ENCODE measurements around the gene YIPF1.
"Not testable (repeated sequence)": the region's sequence is repeated elsewhere in the genome, so short reads cannot be mapped to it uniquely, and the experiment has no call there.

The YIPF1 gene

DNA sequence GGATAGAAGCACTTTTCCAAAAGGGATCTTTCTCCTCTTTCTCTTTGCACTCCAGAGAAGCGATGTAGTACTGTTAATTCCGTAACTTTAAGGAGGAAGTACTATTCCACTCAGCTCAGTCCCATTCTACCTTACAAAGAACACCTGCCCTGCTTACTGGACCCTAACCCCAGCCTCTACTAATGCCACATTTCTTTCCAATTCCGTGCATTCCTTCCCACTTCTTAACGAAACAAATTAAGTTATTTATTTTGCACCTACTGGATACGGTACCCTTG, 52.0 kb downstream of the YIPF1 start:
- DNase-seq: no peak

DNA sequence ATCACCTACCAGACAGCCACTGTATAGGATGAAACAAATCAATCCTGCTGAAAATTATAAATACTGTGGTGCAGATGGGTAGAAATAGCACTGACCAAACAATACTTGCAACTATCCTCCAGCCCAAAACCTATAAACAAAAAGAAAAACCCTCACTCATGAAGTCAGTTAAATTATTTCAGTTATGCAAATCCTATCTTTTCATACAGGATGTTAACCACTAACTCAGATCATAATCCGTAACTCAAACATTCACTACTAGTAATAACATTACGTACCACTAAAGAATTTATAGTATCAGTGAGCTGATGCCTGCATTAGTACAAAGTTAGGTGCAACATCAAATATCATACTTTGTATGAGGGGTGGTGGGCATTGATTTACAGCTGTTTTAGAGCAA, 54.1 kb downstream of the YIPF1 start:
- DNase-seq: no peak

DNA sequence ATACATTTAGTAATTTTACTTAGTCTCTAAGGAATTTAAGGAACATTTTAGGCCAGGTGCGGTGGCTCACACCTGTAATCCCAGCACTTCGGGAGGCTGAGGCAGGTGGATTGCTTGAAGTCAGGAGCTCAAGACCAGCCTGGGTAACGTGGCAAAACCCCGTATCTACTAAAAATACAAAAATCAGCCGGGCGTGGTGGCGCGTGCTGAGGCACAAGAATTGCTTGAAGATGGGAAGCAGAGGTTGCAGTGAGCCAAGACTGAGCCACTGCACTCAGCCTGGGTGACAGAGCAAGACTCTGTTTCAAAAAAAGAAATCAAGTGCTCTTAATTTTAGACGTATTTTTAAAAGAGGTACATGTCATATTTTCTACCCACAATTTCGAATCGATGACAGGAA, 54.8 kb downstream of the YIPF1 start:
- DNase-seq: no peak

DNA sequence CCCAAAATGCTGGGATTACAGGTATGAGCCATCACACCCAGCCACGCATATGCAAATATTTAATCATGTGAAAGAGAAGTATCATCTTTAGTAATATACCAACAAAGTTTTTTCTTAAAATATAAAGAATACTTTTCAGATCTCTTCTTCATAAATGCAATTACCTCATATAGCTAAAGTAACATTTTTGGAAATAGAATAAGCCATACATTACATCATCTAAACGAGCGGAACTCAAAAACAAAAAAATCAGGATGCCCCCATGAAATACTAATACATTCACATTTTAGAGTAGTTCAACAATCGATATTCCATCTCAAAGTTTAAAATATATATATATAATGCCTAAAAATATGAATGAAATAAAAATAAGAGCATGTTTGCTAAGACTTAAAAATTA, 56.2 kb downstream of the YIPF1 start:
- DNase-seq: no peak

DNA sequence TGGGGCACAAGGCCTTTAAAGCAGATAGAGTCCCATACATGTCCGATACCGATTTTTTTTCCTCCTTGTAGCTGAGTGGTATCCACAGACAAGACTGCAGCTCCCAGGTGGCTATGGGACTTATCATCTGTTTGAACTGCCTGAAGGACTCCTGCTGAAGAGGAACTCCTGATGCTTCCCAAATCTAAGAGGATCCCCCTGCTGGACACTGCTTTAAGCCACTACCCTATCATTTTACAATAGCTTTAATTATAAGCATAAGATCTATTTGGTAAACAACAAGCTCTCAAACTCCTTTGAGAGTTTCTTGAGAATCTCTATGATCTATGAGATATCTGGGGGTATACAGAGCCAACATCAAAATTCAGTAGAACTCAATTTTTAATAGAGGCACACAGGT, 63.2 kb downstream of the YIPF1 start:
- DNase-seq: no peak

DNA sequence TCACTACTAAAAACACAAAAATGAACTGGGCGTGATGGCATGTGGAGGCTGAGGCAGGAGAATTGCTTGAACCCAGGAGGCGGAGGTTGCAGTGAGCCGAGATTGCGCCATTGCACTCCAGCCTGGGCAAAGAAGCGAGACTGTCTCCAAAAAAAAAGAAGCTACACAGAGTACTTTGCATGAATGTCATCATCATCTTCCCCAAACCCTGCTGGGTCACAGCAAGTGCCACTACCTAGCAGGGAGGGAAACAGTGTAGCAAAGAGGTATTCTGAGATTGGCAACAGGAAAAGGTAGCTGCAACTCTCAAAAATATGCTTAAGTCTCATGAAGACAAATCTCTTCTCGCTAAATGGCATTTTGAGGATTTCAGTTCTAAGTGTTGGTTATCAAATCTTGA, 64.3 kb downstream of the YIPF1 start:
- no peak for DNase-seq

DNA sequence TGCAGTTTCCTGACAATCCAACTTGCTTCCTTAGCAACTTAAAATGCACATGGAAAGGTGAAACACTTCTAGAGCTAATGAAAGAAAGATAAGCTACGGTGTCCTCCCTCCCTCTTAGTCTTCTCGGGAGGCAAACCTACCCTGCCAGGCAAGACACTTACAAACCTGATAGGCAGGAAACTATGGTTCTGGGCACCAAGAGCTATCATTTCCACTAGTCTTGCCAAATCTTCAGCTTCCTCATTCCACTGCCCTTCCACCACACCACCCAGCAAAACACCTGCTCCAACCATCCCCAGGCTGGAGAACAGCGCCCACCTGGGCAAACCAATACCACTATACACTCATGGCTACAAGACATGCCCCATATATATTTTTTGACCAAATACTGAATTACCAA, 66.7 kb downstream of the YIPF1 start:
- no peak for DNase-seq

DNA sequence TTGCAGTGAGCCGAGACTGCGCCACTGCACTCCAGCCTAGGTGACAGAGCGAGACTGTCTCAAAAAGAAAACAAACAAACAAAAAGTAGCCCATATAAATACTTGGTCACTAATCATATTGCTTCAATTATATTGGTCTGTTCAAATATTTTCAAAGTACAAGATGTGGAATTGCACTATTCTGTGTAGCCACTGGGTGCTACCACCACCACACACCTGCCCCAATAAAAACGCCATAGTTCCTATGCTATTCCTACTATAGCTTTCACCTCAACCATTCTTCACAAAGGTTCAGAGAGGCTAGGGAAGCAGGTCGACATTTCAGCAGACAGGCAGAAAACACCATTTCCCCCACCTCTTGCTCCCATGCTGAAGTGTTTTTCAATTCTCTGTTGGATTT, 68.2 kb downstream of the YIPF1 start:
- DNase-seq: no peak

DNA sequence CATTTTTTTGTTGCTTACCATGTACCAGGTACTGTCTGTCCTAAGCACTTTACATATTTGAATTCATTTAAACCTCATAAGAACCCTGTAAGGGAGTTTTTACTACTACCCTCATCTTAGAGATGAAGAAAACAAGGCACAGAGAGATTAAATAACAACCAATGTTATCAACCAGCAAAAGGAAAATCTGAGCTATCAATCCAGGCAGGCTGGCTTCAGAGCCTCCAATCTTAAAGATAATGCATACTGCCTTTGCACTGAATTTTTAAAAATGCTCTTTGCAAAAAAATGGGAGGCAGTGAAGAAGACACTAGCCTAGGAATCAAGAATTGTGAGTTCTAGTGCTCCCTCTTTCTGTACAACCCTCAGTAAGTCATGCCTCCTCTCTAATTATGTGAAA, 70.2 kb downstream of the YIPF1 start:
- no peak for DNase-seq

DNA sequence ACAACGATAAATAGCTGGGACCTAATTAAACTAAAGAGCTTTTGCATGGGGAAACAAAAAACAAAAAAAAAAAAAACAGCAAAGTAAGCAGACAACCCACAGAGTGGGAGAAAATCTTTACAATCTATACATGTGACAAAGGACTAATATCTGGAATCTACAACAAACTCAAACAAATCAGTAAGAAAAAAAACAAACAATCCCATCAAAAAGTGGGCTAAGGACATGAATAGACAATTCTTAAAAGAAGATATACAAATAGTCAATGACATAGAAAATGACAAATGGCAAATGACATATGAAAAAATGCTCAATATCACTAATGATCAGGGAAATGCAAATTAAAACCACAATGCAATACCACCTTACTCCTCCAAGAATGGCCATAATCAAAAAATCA, 73.0 kb downstream of the YIPF1 start:
- DNase-seq: not testable (repeated sequence)

DNA sequence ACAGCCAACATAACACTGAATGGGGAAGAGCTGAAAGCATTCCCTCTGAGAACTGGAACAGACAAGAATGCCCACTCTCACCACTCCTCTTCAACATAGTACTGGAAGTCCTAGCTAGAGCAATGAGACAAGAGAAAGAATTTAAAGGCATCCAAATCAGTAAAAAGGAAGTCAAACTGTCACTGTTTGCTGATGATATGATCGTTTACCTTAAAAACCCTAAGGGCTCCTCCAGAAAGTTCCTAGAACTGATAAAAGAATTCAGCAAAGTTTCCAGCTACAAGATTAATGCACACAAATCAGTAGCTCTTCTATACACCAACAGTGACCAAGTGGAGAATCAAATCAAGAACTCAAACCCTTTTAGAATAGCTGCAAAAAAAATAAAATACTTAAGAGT, 74.1 kb downstream of the YIPF1 start:
- DNase-seq: not testable (repeated sequence)

DNA sequence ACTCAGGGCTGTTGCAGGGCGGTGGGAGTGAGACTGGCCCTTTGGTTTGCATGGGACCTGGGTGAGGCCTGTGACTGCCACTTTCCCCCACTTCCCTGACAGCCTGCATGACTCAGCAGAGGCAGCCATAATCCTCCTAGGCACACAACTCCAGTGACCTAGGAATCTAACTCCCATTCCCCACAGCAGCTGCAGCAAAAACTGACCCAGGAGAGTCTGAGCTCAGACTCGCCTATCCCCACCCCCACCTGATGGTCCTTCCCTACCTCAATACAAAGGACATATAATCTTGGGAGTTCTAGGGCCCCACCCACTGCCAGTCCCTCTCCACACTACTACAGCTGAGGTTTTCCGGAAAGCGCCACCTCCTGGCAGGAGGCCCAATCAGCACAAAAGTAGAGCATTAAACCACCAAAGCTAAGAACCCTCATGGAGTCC, 78.2 kb downstream of the YIPF1 start:
- DNase-seq: no peak

DNA sequence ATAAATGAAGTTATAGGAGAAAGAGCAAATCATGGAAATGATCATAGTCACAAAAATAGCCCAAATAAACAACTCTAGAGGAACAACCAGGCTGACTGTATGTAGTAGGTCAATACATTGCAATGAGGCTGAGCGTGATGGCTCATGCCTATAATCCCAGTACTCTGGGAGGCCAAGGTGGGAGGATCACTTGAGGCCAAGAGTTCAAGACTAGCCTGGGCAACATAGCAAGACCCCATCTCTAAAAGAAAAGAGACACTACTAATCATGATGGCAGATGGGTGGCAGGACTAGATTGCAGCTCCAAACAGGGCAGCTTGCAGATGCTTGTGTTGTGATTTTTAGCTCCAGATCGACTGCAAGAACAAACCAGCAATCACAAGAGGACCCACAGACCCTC, 79.1 kb downstream of the YIPF1 start:
- DNase-seq: no peak

DNA sequence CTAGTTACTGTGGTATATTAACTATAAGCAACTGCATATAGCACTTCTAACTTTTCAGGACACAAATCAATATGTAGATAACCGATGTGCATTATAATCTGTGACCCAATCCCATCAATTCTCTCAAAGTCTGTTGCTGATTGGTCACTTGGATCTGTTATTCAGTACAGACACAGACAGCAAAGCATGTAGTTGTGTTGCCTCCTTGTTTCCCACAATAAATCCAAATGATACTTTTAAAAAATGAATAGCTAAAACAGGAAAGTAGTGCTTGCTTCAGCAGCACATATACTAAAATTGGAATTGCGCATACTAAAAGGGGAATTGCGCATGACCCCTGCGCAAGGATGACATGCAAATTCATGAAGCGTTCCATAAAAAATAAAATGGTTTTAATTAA, 79.6 kb downstream of the YIPF1 start:
- no peak for DNase-seq

DNA sequence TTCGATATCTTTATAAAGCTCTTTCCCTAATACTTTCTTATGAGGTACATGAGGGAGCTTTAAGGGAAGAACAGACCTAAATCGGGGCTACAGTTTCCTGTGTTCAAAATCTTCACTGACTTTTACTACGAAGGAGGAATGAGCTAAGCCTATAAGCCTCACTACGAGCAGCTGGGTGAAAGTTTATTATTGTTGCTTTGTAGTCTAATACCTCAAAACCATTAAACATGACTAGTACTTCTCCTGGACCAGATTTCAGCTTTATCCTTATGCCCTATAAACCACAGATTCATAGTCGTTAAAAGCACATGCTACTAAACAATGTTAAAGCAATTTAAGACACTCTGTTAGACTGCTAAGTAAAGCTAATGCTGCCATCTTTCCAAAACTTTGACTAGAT, 81.7 kb downstream of the YIPF1 start:
- DNase-seq: no peak

DNA sequence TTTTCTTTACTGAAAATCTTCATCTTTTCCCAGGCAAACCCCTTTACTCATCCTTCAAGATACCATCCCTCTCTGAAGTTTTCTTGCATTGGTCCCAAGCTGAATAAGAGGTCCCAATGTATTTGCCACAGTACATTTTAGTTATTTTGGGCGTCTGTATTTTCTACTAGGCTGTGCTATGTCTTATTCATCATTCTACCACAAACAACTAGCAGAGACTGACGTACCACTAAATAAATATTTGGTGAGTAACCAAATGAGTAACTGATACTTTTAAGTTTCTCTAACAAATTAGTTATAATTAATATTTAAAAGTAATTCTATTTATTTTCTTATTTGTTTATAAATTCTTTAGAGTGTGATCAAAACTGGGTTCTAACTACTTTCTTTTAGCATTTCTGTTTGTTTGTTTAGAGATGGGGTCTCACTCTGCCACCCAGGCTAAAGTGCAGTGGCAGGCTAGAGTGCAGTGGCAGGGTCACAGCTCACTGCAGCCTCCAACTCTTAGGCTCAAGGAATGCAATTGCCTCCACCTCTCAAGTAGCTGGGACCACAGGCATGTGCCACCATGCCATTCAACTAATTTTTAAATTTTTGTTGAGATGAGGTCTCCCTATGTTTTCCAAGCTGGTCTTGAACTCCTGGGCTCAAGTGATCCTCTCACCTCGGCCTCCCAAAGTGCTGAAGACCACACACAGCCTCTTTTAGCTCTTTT, 84.6 kb downstream of the YIPF1 start:
- DNase-seq: no peak

DNA sequence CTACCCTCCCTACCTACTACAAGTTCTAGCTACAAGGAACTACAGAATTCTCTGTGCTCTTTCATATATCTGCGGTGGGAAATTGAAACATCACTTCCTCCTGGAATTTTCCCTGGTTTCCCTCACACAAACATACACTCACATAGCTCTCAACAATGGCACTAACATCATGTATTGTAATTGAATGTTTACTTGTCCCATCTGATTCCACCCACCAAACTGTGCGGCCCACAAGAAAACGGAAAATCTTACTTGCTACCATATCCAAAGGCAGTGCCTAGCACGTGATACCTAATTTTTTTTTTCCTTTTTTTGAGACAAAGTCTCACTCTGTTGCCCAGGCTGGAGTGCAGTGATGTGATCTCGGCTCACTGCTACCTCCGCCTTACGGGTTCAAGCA, 85.4 kb downstream of the YIPF1 start:
- no peak for DNase-seq

Measured in DMS153 (cell line).